Adipocyte (in vitro differentiated cells): Measurements from ENCODE around the gene TTC1.
"Not testable (repeated sequence)": the region's sequence is repeated elsewhere in the genome, so short reads cannot be mapped to it uniquely, and the experiment has no call there.

Source experiments
- DNase-seq: peaks from one replicate; pipeline ENCODE4 v3.0.0-alpha.2; 2015; ENCODE audit warnings: low read depth
- H3K27me3 ChIP-seq: replicated peaks from 2 replicates; pipeline ENCODE4 v1.7.0; 2013; ENCODE audit warnings: mild to moderate bottlenecking, low read length, moderate library complexity; ENCODE audit not compliant: control insufficient read depth, insufficient read depth
- H3K36me3 ChIP-seq: 2 replicates; pipeline ENCODE4 v1.7.0; 2013; ENCODE audit warnings: low read length, mild to moderate bottlenecking, moderate library complexity; ENCODE audit not compliant: control insufficient read depth, insufficient read depth, severe bottlenecking
- H3K4me1 ChIP-seq: 2 replicates; pipeline ENCODE4 v1.7.0; 2013; ENCODE audit warnings: mild to moderate bottlenecking, low read length, moderate library complexity; ENCODE audit not compliant: control insufficient read depth, insufficient read depth
- H3K4me3 ChIP-seq: 2 replicates; pipeline ENCODE4 v1.7.0; 2013; ENCODE audit warnings: mild to moderate bottlenecking, low read length, moderate library complexity
- H3K9ac ChIP-seq: 2 replicates; pipeline ENCODE4 v1.7.0; 2013; ENCODE audit warnings: mild to moderate bottlenecking, low read length, moderate library complexity
- H3K9me3 ChIP-seq: 2 replicates; pipeline ENCODE4 v1.7.0; 2013; ENCODE audit warnings: mild to moderate bottlenecking, low read length, moderate library complexity; ENCODE audit not compliant: control insufficient read depth

Gene TTC1

DNA sequence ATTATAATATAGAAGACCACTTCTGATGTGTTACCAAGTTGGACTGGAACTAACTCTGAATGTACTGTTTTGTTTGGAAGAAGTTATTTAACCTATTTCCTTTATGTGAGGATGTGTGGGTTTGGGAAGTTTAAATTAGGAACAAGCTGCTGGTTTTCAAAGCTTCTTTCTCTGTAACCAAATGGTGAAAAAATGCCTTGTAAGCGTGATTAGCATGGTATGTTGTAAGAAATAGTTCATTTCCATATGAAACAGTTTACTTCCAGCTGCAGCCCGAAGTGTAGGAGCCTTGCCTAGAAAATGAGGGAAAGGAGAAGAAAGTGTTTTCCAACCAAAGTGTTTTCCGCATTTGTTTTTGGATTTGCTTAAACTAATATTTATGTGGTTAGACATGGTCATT, 36.0 kb downstream of the TTC1 start:
- Histone ChIP-seq H3K9ac (no peak overlapping the region), H3K9me3 (no peaks in the 10 kb centered on the region), H3K36me3 (peaks cover 43% of the 10 kb centered on the region), H3K27me3 (no peaks in the 10 kb centered on the region), H3K4me3 (no peak overlapping the region), H3K4me1 (peaks cover 23% of the 10 kb centered on the region)
- peak; percentile 18 for DNase-seq

GRCh38 chr5:160047423-160047822, 38.5 kb downstream of the TTC1 start:
- no peaks in the 10 kb centered on the region for H3K27me3 ChIP-seq
- H3K9ac ChIP-seq = peak overlapping the region; percentile 63
- H3K4me3 ChIP-seq = peak overlapping the region; percentile 36
- DNase-seq = no peak
- peaks cover 43% of the 10 kb centered on the region for H3K36me3 ChIP-seq
- H3K4me1 ChIP-seq = peaks cover 23% of the 10 kb centered on the region
- no peaks in the 10 kb centered on the region for H3K9me3 ChIP-seq

DNA sequence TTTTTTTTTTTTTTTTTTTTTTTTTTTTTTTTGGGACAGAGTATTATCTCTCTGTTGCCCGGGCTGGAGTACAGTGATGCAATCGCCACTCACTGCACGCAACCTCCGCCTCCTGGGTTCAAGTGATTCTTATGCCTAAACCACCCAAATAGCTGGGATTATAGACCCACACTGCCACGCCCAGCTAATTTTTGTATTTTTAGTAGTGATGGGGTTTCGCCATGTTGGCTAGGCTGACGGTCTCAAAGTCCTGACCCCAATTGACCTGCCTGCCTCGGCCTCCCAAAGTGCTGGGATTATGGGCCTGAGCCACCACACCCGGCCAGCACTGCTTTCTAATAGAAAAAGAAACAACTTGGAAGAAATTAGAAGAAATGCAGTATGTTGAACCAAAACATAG, 39.2 kb downstream of the TTC1 start:
- Histone ChIP-seq H3K9ac (no peak overlapping the region), H3K4me1 (peaks cover 23% of the 10 kb centered on the region), H3K4me3 (no peak overlapping the region), H3K9me3 (no peaks in the 10 kb centered on the region), H3K36me3 (peaks cover 47% of the 10 kb centered on the region), H3K27me3 (no peaks in the 10 kb centered on the region)
- DNase-seq = no peak

GRCh38 chr5:160049099-160049498, 40.2 kb downstream of the TTC1 start:
- Histone ChIP-seq H3K9ac (no peak overlapping the region), H3K9me3 (no peaks in the 10 kb centered on the region), H3K36me3 (peaks cover 38% of the 10 kb centered on the region), H3K4me1 (peaks cover 27% of the 10 kb centered on the region), H3K27me3 (no peaks in the 10 kb centered on the region), H3K4me3 (no peak overlapping the region)
- no peak for DNase-seq

DNA sequence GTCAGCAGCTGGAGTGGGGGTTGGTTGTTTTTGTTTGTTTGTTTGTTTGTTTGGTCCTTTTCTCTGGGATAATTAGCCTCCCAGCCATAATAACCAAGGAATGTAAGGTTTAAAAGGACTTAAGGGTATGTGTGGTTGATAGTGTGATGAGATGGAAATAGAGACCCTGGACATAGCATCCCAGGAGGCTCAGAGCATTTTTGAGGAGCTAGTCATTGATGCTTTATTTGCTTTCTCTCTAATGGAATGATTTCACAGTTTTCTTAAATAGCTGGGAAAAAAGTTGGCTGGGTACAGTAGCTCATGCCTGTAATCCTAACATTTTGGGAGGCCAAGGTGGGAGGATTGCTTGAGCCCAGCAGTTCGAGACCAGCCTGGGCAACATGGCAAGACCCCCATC, 45.1 kb downstream of the TTC1 start:
- Histone ChIP-seq H3K27me3 (no peaks in the 10 kb centered on the region), H3K36me3 (peaks cover 59% of the 10 kb centered on the region), H3K4me1 (peaks cover 12% of the 10 kb centered on the region), H3K9ac (no peak overlapping the region), H3K4me3 (no peak overlapping the region), H3K9me3 (no peaks in the 10 kb centered on the region)
- no peak for DNase-seq

- Histone ChIP-seq H3K9ac (no peak overlapping the region), H3K4me3 (no peak overlapping the region), H3K27me3 (no peaks in the 10 kb centered on the region), H3K36me3 (peaks cover 55% of the 10 kb centered on the region), H3K4me1 (peaks cover 13% of the 10 kb centered on the region), H3K9me3 (no peaks in the 10 kb centered on the region)
- DNase-seq = no peak
These were observed 45.9 kb downstream of the TTC1 start for GRCh38 chr5:160054831-160055230.

DNA sequence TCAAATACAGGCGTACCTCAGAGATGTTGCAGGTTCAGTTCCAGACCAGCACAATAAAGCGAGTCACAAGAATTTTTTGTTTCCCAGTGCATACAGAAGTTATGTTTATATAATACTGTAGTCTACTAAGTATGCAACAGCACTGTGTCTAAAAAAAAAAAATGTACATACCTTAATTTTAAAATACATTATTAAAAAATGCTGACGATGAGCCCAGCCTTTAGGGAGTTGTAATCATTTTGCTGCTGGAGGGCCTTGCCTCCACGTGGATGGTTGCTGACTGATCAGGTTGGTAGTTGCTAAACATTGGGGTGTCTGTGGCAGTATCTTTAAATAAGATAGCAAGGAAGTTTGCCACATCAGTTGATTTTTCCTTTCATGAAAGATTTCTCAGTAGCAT, 48.3 kb downstream of the TTC1 start:
- H3K36me3 ChIP-seq = peaks cover 41% of the 10 kb centered on the region

GRCh38 chr5:160060001-160060400, 51.1 kb downstream of the TTC1 start:
- Histone ChIP-seq H3K36me3 (peaks cover 40% of the 10 kb centered on the region), H3K27me3 (no peaks in the 10 kb centered on the region)

More for the DNA sequence above, 48.3 kb downstream of the TTC1 start:
- H3K9ac ChIP-seq = no peak overlapping the region
- DNase-seq = no peak
- peaks cover 21% of the 10 kb centered on the region for H3K4me1 ChIP-seq
- no peak overlapping the region for H3K4me3 ChIP-seq
- H3K27me3 ChIP-seq = no peaks in the 10 kb centered on the region
- H3K9me3 ChIP-seq = no peaks in the 10 kb centered on the region

DNA sequence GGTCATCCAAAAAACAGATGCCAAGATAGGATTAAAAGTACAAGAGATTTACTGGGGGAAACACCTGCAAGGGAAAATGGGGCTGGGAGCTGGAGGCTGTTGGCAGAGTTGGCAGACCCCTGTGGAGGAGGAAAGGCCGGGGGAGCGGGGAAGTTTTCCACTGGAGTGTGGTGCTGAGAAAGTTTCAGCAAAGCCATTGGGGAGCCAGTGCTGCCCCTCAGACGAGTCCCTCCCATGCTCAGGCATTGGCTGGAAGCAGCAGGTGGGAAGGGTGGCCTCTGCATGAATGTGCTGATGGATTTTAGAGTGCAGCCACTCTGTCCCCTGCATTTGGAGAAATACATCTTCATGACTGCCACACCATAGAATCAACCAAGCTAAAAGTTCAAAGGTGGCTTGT, 52.8 kb downstream of the TTC1 start:
- Histone ChIP-seq H3K36me3 (peaks cover 37% of the 10 kb centered on the region), H3K9ac (no peak overlapping the region), H3K27me3 (no peaks in the 10 kb centered on the region), H3K4me3 (no peak overlapping the region), H3K9me3 (no peaks in the 10 kb centered on the region), H3K4me1 (peaks cover 11% of the 10 kb centered on the region)
- DNase-seq = no peak

More at GRCh38 chr5:160060001-160060400, 51.1 kb downstream of the TTC1 start:
- Histone ChIP-seq H3K9me3 (no peaks in the 10 kb centered on the region), H3K9ac (no peak overlapping the region), H3K4me3 (no peak overlapping the region), H3K4me1 (peaks cover 12% of the 10 kb centered on the region)
- DNase-seq = no peak

DNA sequence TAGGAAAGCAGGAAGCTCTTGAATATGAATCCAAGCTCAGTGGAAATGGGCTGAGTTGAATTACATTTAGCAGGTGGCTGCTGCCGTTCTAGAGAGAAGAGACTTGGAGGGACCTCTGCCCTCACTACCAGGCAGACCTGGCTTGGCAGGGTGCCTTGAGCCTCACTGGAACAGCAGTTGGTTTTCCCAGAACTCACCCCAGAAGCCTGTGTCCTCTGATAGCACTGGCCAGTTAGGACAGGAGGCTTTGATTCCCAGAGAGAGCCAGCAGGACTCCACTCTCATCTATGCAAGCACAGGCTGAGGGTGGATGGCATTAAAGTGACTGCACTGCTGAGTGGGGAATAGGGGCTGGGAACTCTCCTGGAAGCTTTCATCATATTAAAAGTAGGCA, 55.5 kb downstream of the TTC1 start:
- Histone ChIP-seq H3K9ac (no peak overlapping the region), H3K9me3 (no peaks in the 10 kb centered on the region), H3K4me3 (no peak overlapping the region), H3K27me3 (no peaks in the 10 kb centered on the region), H3K4me1 (peaks cover 11% of the 10 kb centered on the region), H3K36me3 (peaks cover 40% of the 10 kb centered on the region)
- no peak for DNase-seq

- Histone ChIP-seq H3K4me3 (no peak overlapping the region), H3K27me3 (no peaks in the 10 kb centered on the region), H3K9ac (no peak overlapping the region), H3K9me3 (no peaks in the 10 kb centered on the region), H3K4me1 (peaks cover 8% of the 10 kb centered on the region), H3K36me3 (peaks cover 38% of the 10 kb centered on the region)
- no peak for DNase-seq
These were observed 56.2 kb downstream of the TTC1 start for GRCh38 chr5:160064995-160065614.

DNA sequence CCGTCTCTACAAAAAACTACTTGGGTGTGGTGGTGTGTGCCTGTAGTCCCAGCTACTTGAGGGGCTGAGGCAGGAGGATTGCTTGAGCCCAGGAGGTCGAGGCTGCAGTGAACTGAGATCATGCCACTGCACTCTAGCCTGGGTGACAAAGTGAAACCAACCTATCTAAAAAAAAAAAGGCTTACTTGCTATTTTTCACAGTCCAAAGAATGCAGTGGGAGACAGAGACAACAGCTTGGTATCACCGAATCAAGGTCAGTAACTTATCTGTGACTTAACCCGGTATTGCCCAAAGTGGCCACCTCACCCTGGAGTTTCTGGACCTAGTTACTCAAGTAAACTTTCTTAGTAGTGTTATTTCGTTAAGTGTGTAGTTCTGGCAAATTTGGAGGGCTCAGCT, 60.2 kb downstream of the TTC1 start:
- H3K36me3 ChIP-seq = peaks cover 29% of the 10 kb centered on the region
- not testable (repeated sequence) for H3K9ac ChIP-seq, H3K27me3 ChIP-seq, H3K9me3 ChIP-seq, H3K4me3 ChIP-seq, DNase-seq
- H3K4me1 ChIP-seq = peaks cover 13% of the 10 kb centered on the region
